ENCODE results near the gene CES4A.

GRCh38 chr16:67019171-67019570 lies 30.8 kb downstream of the CES4A start:
- TF ChIP-seq CTCF (IDR thresholded peaks at IDR 0.05) (no peak), POLR2A (IDR thresholded peaks at IDR 0.05) (no peak)

All from Peyer's patch (tissue), 4 donors.